Smooth muscle cell (in vitro differentiated cells): Measurements from ENCODE around the gene LYPD4. TPM values are rescaled to one million over a fixed set of nuclear protein-coding genes. Genes with fewer than 3 reads are reported as not detected.

Experiments
- DNase-seq: peaks from one replicate; lab custom pipeline; 2025; ENCODE audit not compliant: unreplicated experiment; lab: John Stamatoyannopoulos, UW
- H2AFZ ChIP-seq: fragments of 200-600 bp; sonication (generic); 2 replicates; pipeline ENCODE4 v1.6.0; 2016; ENCODE audit warnings: antibody characterized with exemption, low read depth, mild to moderate bottlenecking
- H3F3A ChIP-seq: fragments of 200-600 bp; sonication (generic); 2 replicates; pipeline ENCODE4 v1.6.0; 2017; ENCODE audit warnings: antibody characterized with exemption, low read depth
- H3K27ac ChIP-seq: fragments of 200-600 bp; sonication (generic); 2 replicates; pipeline ENCODE4 v1.5.1; 2016; ENCODE audit warnings: low read depth, mild to moderate bottlenecking
- H3K27me3 ChIP-seq: fragments of 200-600 bp; sonication (generic); 2 replicates; pipeline ENCODE4 v1.6.1; 2016; ENCODE audit warnings: low read depth, mild to moderate bottlenecking
- H3K36me3 ChIP-seq: fragments of 200-600 bp; sonication (generic); 2 replicates; pipeline ENCODE4 v1.5.1; 2016; ENCODE audit warnings: low read depth
- H3K4me1 ChIP-seq: fragments of 200-600 bp; sonication (generic); 2 replicates; pipeline ENCODE4 v1.5.1; 2016; ENCODE audit warnings: low read depth
- H3K4me2 ChIP-seq: fragments of 200-600 bp; sonication (generic); 2 replicates; pipeline ENCODE4 v1.6.0; 2016; ENCODE audit warnings: mild to moderate bottlenecking
- H3K4me3 ChIP-seq: fragments of 200-600 bp; sonication (generic); 2 replicates; pipeline ENCODE4 v1.5.1; 2016; ENCODE audit warnings: mild to moderate bottlenecking
- H3K79me2 ChIP-seq: fragments of 200-600 bp; sonication (generic); 2 replicates; pipeline ENCODE4 v1.6.0; 2016; ENCODE audit warnings: low read depth, mild to moderate bottlenecking
- H3K9ac ChIP-seq: fragments of 200-600 bp; sonication (generic); 2 replicates; pipeline ENCODE4 v1.6.0; 2016; ENCODE audit warnings: low read depth
- H3K9me3 ChIP-seq: fragments of 200-600 bp; sonication (generic); replicated peaks from 2 replicates; pipeline ENCODE4 v1.5.1; 2016; ENCODE audit warnings: low read depth
- H4K20me1 ChIP-seq: fragments of 200-600 bp; sonication (generic); 2 replicates; pipeline ENCODE4 v1.6.0; 2016; ENCODE audit warnings: low read depth
- WGBS: methylation state at CpG from one replicate; pipeline ENCODE4 v1.1.7; 2016; ENCODE audit warnings: low lambda C conversion rate; 5-methylcytosine and 5-hydroxymethylcytosine counted together
- polyA plus RNA-seq: library from polyadenylated mRNA; unstranded; fragments of >200 nt; fragmentation: Nextera tagmentation; extraction: Ambion mirVana; gene quantifications from 2 replicates; pipeline ENCODE4 v1.2.1, GENCODE V29; 2016
- total RNA-seq: library from RNA; depleted of rRNA; stranded (reverse); fragments of >200 nt; gene quantifications from 2 replicates; pipeline ENCODE4 v1.2.3, GENCODE V29; 2014
- TF ChIP-seq, protein P1 (sequence below): fragments of 200-600 bp; sonication (generic); IDR thresholded peaks from 2 replicates; pipeline ENCODE4 v1.5.1; 2017; ENCODE audit warnings: borderline replicate concordance, mild to moderate bottlenecking, antibody characterized with exemption; ENCODE audit not compliant: insufficient read depth, poor library complexity, severe bottlenecking

LYPD4 gene
- total and polyA plus RNA-seq, 2 experiments from 2014 or later, result not detected

DNA sequence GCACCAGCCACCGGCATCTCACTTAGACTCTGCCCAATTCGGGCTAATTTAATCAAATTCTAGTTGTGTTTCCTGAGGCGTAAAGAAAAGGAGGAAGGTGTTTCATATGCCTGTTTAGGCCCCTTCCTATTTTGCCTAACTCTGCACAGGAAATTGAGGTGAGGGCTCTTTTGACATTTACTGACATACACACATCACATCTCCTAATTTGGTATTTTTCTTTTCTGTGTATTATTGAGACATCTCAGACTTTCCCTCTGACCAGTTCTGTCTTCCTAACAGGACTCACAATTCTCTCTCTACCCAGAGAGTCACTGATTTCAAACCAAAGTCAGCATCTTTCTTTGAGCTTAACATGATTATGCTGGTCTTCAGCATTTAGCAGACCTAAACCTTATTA lies 40.1 kb downstream of the LYPD4 start:
- H3K79me2 ChIP-seq, result no peaks in the 10 kb centered on the region
- DNase-seq, result no peak
- no peak overlapping the region for H3K27ac ChIP-seq
- no peak overlapping the region for H3K9ac ChIP-seq
- no peaks in the 10 kb centered on the region for H3K36me3 ChIP-seq
- no peak overlapping the region for H3K4me2 ChIP-seq
- no peaks in the 10 kb centered on the region for H3K9me3 ChIP-seq
- no peaks in the 10 kb centered on the region for H3F3A ChIP-seq
- no peaks in the 10 kb centered on the region for H3K27me3 ChIP-seq
- TF ChIP-seq, protein P1, sequence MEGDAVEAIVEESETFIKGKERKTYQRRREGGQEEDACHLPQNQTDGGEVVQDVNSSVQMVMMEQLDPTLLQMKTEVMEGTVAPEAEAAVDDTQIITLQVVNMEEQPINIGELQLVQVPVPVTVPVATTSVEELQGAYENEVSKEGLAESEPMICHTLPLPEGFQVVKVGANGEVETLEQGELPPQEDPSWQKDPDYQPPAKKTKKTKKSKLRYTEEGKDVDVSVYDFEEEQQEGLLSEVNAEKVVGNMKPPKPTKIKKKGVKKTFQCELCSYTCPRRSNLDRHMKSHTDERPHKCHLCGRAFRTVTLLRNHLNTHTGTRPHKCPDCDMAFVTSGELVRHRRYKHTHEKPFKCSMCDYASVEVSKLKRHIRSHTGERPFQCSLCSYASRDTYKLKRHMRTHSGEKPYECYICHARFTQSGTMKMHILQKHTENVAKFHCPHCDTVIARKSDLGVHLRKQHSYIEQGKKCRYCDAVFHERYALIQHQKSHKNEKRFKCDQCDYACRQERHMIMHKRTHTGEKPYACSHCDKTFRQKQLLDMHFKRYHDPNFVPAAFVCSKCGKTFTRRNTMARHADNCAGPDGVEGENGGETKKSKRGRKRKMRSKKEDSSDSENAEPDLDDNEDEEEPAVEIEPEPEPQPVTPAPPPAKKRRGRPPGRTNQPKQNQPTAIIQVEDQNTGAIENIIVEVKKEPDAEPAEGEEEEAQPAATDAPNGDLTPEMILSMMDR, result no peak
- no peak overlapping the region for H2AFZ ChIP-seq
- H4K20me1 ChIP-seq, result no peaks in the 10 kb centered on the region
- no peaks in the 10 kb centered on the region for H3K4me1 ChIP-seq
- 82% methylated on average over 3 of the region's 3 CpGs for WGBS
- no peak overlapping the region for H3K4me3 ChIP-seq

DNA sequence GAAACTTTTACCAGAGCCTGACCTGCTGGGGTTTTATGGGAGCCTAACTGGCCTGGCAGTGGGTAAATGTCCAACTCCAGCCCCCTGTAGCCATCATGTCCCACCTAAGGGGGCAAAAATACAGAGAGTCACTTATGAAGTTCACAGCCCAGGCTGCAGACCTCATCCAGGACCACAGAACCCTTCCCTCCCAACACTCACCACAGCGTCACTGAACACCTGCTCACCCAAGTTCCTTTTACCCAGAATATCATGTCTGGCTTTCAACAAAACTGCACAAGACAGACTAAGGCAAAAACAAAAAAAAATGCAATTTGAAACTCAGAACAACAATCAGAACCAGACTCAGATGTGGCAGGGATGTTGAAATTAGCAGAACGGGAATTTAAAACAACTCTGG lies 41.7 kb downstream of the LYPD4 start:
- Histone ChIP-seq H3K9me3 (no peaks in the 10 kb centered on the region), H4K20me1 (no peaks in the 10 kb centered on the region), H3K4me2 (no peak overlapping the region), H3K4me3 (no peak overlapping the region), H3K27ac (no peak overlapping the region), H3K36me3 (no peaks in the 10 kb centered on the region), H3K79me2 (no peaks in the 10 kb centered on the region), H3K9ac (no peak overlapping the region), H3K4me1 (no peaks in the 10 kb centered on the region), H2AFZ (no peak overlapping the region), H3F3A (no peaks in the 10 kb centered on the region), H3K27me3 (no peaks in the 10 kb centered on the region)
- whole genome bisulfite sequencing, result 64% methylated on average over 2 of the region's 2 CpGs
- TF ChIP-seq, protein P1, result no peak
- DNase-seq, result no peak

DNA sequence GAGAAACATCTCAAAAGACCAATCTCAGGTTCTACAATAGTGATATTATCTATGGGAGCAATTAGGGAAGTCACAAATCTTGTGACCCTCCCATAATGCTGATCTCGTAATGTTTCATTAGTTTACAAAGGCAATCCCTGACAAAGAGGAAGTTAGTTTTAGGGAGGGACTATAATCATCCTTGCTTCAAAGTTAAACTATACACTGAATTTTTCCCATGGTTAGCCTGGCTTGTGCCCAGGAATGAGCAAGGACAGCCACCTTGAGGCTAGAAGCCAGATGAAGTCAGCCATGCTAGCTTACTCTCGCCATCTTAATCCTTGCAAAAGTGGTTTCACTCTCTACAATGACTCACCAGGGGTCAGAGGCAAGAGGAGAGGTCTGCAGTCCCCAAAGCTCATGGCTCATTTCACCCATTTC lies 42.7 kb downstream of the LYPD4 start:
- H3K27ac ChIP-seq, result no peak overlapping the region
- no peak overlapping the region for H3K4me3 ChIP-seq
- H3K27me3 ChIP-seq, result no peaks in the 10 kb centered on the region
- no peaks in the 10 kb centered on the region for H3K79me2 ChIP-seq
- H3F3A ChIP-seq, result no peaks in the 10 kb centered on the region
- no peaks in the 10 kb centered on the region for H3K36me3 ChIP-seq
- H3K9ac ChIP-seq, result no peak overlapping the region
- no peak for DNase-seq
- WGBS, result 50% methylated on average over 2 of the region's 2 CpGs
- no peak overlapping the region for H2AFZ ChIP-seq
- H3K9me3 ChIP-seq, result no peaks in the 10 kb centered on the region
- TF ChIP-seq, protein P1, result no peak
- H3K4me2 ChIP-seq, result no peak overlapping the region
- no peaks in the 10 kb centered on the region for H4K20me1 ChIP-seq
- no peaks in the 10 kb centered on the region for H3K4me1 ChIP-seq

DNA sequence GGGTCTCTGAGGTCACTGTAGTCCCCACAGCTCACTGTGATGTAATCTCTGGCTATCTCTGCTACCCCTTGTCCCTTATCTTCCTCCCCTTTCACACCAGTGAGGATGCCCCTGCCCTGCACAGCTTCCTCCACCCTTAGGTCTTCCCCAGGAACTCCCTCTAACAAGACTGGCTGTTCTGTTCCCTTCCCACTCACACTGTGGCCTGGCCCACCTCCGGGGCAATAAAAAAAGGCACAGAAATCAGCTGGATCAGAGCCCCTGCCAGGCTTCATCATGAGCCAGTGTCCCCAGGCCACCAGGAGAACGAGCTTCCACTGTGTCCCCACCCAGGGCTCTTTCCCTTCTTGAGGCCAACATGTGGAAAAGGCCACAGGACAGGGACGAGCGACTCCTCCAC lies 43.5 kb downstream of the LYPD4 start:
- H4K20me1 ChIP-seq, result no peaks in the 10 kb centered on the region
- H3K9ac ChIP-seq, result no peak overlapping the region
- no peak overlapping the region for H3K4me3 ChIP-seq
- no peaks in the 10 kb centered on the region for H3K9me3 ChIP-seq
- no peak for DNase-seq
- H3K79me2 ChIP-seq, result no peaks in the 10 kb centered on the region
- no peaks in the 10 kb centered on the region for H3K4me1 ChIP-seq
- H3K36me3 ChIP-seq, result no peaks in the 10 kb centered on the region
- no peak overlapping the region for H3K4me2 ChIP-seq
- H3K27me3 ChIP-seq, result no peaks in the 10 kb centered on the region
- H3F3A ChIP-seq, result no peaks in the 10 kb centered on the region
- H2AFZ ChIP-seq, result no peak overlapping the region
- WGBS, result 68% methylated on average over 4 of the region's 4 CpGs
- H3K27ac ChIP-seq, result no peak overlapping the region
- TF ChIP-seq, protein P1, result no peak
